Left ventricle myocardium inferior (tissue), 1 donor: ENCODE data around the gene CBLC. TPM values are rescaled to one million over a fixed set of nuclear protein-coding genes. Genes with fewer than 3 reads are reported as not detected.
A peak's percentile ranks its signal among the peaks of the same experiment; 100 is the strongest.

Experiments
- DNase-seq: peaks from one replicate; pipeline ENCODE4 v3.0.0-alpha.2; 2020
- H3K27ac ChIP-seq: fragments of 200-600 bp; replicated peaks from 2 replicates; pipeline ENCODE4 v1.8.0; 2021
- H3K27me3 ChIP-seq: fragments of 200-600 bp; 2 replicates; pipeline ENCODE4 v1.8.0; 2021; ENCODE audit warnings: low read depth
- H3K36me3 ChIP-seq: fragments of 200-600 bp; 2 replicates; pipeline ENCODE4 v1.8.0; 2021
- H3K4me1 ChIP-seq: fragments of 200-600 bp; 2 replicates; pipeline ENCODE4 v1.8.0; 2021
- H3K4me3 ChIP-seq: fragments of 200-600 bp; 2 replicates; pipeline ENCODE4 v1.8.0; 2021; ENCODE audit warnings: mild to moderate bottlenecking, moderate library complexity
- H3K9me3 ChIP-seq: fragments of 200-600 bp; replicated peaks from 2 replicates; pipeline ENCODE4 v1.8.0; 2021
- CTCF ChIP-seq: fragments of 200-600 bp; IDR thresholded peaks from 2 replicates; pipeline ENCODE4 v1.8.0; 2021; ENCODE audit warnings: antibody characterized with exemption, mild to moderate bottlenecking, borderline replicate concordance
- intact Hi-C: fragments of 100-400 bp; cut with micrococcal nuclease; formaldehyde crosslinking; loops from one replicate; pipeline ENCODE4 v1.11.0; 2022
- total RNA-seq: library from RNA; stranded (reverse); fragmentation: NEBNext Ultra II Directional; extraction: Animal tissue kit (Norgen Biotek cat#: 25700); gene quantifications from one replicate; pipeline ENCODE4 v1.2.1, GENCODE V29; 2021
- donor health status: DM: no; HTN: yes; CAD: no; lungs with severe emphysema.

CBLC gene
- total RNA-seq, 1 donor from 2014 or later, result not detected

GRCh38 chr19:44845286-44845611, 67.6 kb downstream of the CBLC start:
- Histone ChIP-seq H3K27me3 (no peaks in the 10 kb centered on the region), H3K4me1 (peaks cover 58% of the 10 kb centered on the region), H3K9me3 (no peaks in the 10 kb centered on the region), H3K4me3 (peak overlapping the region; percentile 100), H3K36me3 (no peaks in the 10 kb centered on the region), H3K27ac (peak overlapping the region; percentile 96)
- no peak for TF ChIP-seq CTCF
- intact Hi-C loops, result loop anchor here (10.0 kb wide), 1 partner anchor 50 kb away; no protein-coding TSS in a partner anchor
- DNase-seq, result no peak

- H3K27me3 ChIP-seq, result no peaks in the 10 kb centered on the region
- peaks cover 64% of the 10 kb centered on the region for H3K4me1 ChIP-seq
- TF ChIP-seq CTCF, result peak; percentile 70
- intact Hi-C loops, result loop anchor here (10.0 kb wide), 1 partner anchor 51 kb away; no protein-coding TSS in a partner anchor
- H3K4me3 ChIP-seq, result peak within 1 kb of the TSS; percentile 100
- H3K9me3 ChIP-seq, result no peaks in the 10 kb centered on the region
- DNase-seq, result peak; percentile 100
- peak within 1 kb of the TSS; percentile 96 for H3K27ac ChIP-seq
- no peaks in the 10 kb centered on the region for H3K36me3 ChIP-seq
Measured at GRCh38 chr19:44845612-44846454, 68.1 kb downstream of the CBLC start, which contains the start of gene NECTIN2. Gene NECTIN2, plus strand, starts transcription at chr19:44846297. Its CDS starts 229 bp downstream, at chr19:44846526.

DNA sequence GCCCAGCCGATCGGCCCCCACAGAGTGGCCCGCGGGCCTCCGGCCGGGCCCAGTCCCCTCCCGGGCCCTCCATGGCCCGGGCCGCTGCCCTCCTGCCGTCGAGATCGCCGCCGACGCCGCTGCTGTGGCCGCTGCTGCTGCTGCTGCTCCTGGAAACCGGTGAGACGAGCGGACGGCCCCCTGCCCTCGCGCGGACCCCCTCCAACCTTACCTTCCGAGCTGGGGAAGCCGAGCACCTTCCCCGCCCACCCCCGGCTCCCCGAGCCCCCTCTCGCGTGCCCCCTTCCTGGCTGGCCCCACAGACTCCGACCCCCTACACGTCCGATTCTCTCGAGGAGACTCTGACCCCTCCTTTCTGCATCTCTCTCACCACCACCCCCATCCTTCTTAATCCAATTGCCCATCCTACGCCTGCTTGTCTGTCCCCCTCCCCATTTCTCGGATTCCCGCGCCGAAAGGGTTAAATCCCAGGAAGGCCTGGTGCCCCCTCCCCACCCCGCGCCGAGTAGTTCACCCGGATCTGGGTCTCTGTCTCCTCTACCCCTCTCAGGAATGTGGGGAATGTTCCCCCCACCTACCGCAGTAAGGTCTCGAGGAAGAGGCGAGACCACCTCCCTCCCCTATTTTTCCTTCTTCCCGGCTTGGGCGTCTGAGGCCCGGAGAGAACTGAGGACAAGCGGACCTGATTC, 68.9 kb downstream of the CBLC start:
- Histone ChIP-seq H3K4me3 (peak overlapping the region; percentile 100), H3K36me3 (no peaks in the 10 kb centered on the region), H3K4me1 (peaks cover 70% of the 10 kb centered on the region), H3K9me3 (no peaks in the 10 kb centered on the region), H3K27me3 (no peaks in the 10 kb centered on the region), H3K27ac (peak overlapping the region; percentile 96)
- intact Hi-C loops, result loop anchor here (10.0 kb wide), 1 partner anchor 52 kb away; no protein-coding TSS in a partner anchor
- TF ChIP-seq CTCF, result no peak
- no peak for DNase-seq

DNA sequence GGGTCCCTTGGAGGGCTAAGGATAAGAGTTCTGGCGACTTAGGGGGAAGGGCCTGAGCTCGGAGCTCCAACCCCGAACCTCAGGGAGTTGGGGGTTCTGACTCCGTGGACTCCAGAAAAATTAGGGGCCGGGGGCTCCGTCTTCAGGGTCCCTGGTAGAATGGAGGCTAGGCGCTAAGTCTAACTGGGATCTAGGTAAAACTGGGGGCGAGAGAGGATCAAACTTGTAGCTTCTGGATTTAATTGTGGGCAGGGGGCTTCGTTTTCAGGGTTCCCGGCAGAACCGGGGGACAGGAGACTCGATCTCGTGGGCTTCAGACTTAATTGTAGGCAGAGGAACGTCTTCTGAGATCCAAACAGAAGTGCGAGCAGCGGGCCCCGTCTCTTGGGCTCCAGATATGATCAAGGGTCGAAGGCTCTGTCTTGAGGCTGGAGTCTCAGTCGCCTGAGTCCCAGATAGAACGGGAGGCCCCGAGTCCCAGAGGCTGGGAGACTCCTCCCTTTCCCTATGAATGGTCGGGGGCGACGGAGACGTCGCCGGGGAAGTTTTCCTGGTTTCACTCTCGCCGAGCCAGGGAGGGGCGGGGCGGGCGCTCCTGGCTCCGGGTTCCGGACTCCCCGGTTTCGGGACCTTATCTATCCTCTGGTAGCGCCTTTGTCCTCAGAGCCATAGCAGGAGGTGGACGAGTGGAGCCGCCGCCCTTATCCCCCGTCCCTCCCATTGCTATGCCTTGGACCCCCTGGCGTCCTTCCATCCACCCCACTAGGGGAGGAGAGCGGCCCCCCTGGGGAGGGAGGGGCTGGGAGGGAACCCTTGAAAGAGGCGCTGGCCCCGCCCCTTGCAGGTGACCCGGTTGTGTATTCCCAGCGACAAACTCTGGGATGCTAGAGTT, 69.7 kb downstream of the CBLC start:
- H3K4me3 ChIP-seq, result peak overlapping the region; percentile 100
- no peak for TF ChIP-seq CTCF
- H3K9me3 ChIP-seq, result no peaks in the 10 kb centered on the region
- peak overlapping the region; percentile 96 for H3K27ac ChIP-seq
- peak; percentile 70 for DNase-seq
- peaks cover 76% of the 10 kb centered on the region for H3K4me1 ChIP-seq
- intact Hi-C loops, result loop anchor here (10.0 kb wide), 1 partner anchor 53 kb away; no protein-coding TSS in a partner anchor
- no peaks in the 10 kb centered on the region for H3K36me3 ChIP-seq
- H3K27me3 ChIP-seq, result no peaks in the 10 kb centered on the region
